SK-N-SH treated with all-trans-retinoic acid at 6 μM for 48 hours (cell line): ENCODE data around the gene SOX12.
A peak's percentile ranks its signal among the peaks of the same experiment; 100 is the strongest.

Experiments used
- CSRNP3 ChIP-seq: fragments of 250-450 bp; sonication (Bioruptor Pico); IDR thresholded peaks from 2 replicates; pipeline ENCODE4 v1.5.1; 2021; ENCODE audit warnings: mild to moderate bottlenecking, moderate library complexity
- ISL1 ChIP-seq: fragments of 250-450 bp; sonication (Bioruptor Pico); IDR thresholded peaks from 2 replicates; pipeline ENCODE4 v2.1.2; 2022; ENCODE audit warnings: mild to moderate bottlenecking, moderate library complexity
- PATZ1 ChIP-seq: fragments of 250-450 bp; sonication (Bioruptor Pico); IDR thresholded peaks from 2 replicates; pipeline ENCODE4 v1.8.0; 2020; ENCODE audit warnings: mild to moderate bottlenecking, moderate library complexity, borderline replicate concordance
- POU6F1 ChIP-seq: fragments of 250-450 bp; sonication (Bioruptor Pico); IDR thresholded peaks from 2 replicates; pipeline ENCODE4 v1.8.0; 2021; ENCODE audit warnings: low read depth, mild to moderate bottlenecking, moderate library complexity, borderline replicate concordance
- RARB ChIP-seq: fragments of 250-450 bp; sonication (Bioruptor Pico); IDR thresholded peaks from 2 replicates; pipeline ENCODE4 v1.8.0; 2021; ENCODE audit warnings: mild to moderate bottlenecking, moderate library complexity
- TOX ChIP-seq: fragments of 250-450 bp; sonication (Bioruptor Pico); IDR thresholded peaks from 2 replicates; pipeline ENCODE4 v1.8.0; 2021; ENCODE audit warnings: mild to moderate bottlenecking, moderate library complexity, borderline replicate concordance
- ZFP30 ChIP-seq: fragments of 450-650 bp; formaldehyde crosslinking; IDR thresholded peaks from 2 replicates; pipeline ENCODE4 v1.5.0; 2022; ENCODE audit warnings: mild to moderate bottlenecking, moderate library complexity
- ZNF70 ChIP-seq: fragments of 450-650 bp; formaldehyde crosslinking; IDR thresholded peaks from 2 replicates; pipeline ENCODE4 v1.5.0; 2020; ENCODE audit warnings: mild to moderate bottlenecking, moderate library complexity
- ZNF8 ChIP-seq: fragments of 450-650 bp; formaldehyde crosslinking; IDR thresholded peaks from 2 replicates; pipeline ENCODE4 v1.5.0; 2020; ENCODE audit warnings: mild to moderate bottlenecking, moderate library complexity

- TF ChIP-seq POU6F1 (CRISPR knock-in tag), result no peak
- no peak for TF ChIP-seq CSRNP3 (CRISPR knock-in tag)
- no peak for TF ChIP-seq ZFP30 (CRISPR knock-in tag)
- no peak for TF ChIP-seq ISL1 (CRISPR knock-in tag)
- no peak for TF ChIP-seq RARB (CRISPR knock-in tag)
- 0 out of 2 replicates have a peak, but pooled peaks have one; percentile 24 for TF ChIP-seq PATZ1 (CRISPR knock-in tag)
- no peak for TF ChIP-seq TOX
- no peak for TF ChIP-seq ZNF8 (CRISPR knock-in tag)
- peak; percentile 79 for TF ChIP-seq ZNF70 (CRISPR knock-in tag)
Measured at GRCh38 chr20:354298-354977, 29.1 kb downstream of the SOX12 start.
